ENCODE measurements around the gene GANAB. TPM values are rescaled to one million over a fixed set of nuclear protein-coding genes. Genes with fewer than 3 reads are reported as not detected.
"Not testable (repeated sequence)": the region's sequence is repeated elsewhere in the genome, so short reads cannot be mapped to it uniquely, and the experiment has no call there.

GANAB gene
- total RNA-seq: 100 to 1,000 TPM in 3 of 4 donors, 10 to 100 TPM in 1; 60.2 to 129 (median 120) TPM

DNA sequence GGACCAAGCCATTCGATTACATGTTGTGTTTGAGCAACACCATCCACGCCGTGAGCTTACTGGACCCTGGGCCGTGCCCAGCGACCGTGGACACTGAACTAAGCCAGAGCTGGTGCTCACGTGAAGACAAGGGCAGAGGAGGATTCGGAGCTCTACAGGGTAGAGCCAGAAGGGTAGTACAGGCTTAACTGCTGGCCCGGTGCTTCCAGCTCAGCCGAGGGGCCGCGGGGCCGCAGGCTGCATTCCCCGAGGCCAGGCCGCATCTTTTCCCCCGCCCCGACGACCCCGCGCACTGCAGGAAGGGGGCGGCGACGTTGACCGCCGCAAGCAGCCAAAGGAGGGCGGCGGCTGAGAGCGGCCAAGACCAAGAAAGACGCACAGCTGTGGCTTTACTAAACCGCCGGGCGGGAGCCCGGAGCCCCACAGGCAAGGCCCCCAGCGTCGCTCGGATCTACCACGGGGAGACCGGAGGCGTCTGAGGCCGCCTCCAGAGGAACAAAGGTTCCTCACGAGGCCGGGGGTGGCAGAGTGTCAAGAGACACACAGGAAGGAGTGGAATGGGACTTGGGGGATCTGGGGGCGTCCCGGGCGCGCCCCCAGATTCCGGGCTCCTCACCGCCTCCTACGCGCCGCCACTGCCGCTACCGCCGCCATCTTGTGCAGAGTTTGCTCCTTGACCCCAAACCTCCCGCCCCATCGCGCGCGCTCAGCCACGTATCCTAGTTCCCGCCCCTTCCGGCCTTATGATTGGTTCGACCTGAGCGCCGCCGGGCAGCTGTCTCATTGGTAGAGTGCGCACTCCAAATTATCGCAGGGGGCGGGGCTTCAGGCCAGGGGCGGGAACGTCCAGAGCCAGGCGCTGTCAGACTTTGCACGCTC, at the start of gene GANAB:
Gene GANAB (minus strand): TSS at position 668 of the 879 bp plus-strand sequence. CDS start 14 bp downstream, at position 654.
- in situ Hi-C loops (cut with MboI; ENCODE audit: low pct_ligation_motif_present in 1 of 4, low pct_unique_long_range_greater_than_20kb in 1 of 4, low sequenced_read_pairs in 3 of 4): no loop called here
- peaks cover 0 to 9% (median 3%) of the 10 kb centered on the region in 4 donors for H3K36me3 ChIP-seq

DNA sequence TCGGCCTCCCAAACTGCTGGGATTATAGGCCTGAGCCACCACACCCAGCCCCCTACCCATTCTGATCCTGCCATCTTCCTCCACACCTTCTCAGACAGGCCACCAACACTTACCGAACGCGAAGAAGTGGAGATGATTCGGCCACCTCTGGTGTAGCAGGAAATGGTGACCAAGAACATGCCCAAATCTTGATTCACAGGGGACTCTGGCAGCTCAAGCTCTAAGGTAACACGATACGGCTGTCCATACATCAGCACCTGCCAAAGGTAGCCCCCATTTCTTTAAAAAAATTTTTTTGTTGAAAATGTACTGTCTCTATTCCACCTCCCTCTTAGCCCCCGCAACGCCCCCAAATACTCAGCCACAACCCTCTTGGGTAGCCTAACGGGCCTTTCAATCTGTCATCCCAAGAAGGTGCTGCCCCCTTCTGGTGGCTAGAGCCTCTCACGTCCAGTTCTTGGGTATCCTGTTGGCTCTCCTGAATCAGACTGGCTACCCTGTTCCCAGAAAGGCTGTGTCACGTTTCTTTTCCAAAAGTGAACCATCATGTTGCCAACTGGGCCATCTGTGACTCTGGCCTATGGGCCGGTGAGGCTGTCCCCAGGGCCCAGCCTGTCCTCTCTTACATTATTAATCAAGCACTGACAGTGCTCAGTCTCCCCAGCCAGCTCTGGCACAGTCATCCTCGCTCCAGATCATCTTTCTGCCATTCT, 48.2 kb upstream of the GANAB start:
- in situ Hi-C loops (cut with MboI; ENCODE audit: low pct_ligation_motif_present in 1 of 4, low pct_unique_long_range_greater_than_20kb in 1 of 4, low sequenced_read_pairs in 3 of 4): loop anchor here in 3 of 4 donors (10.0 to 25.0 kb wide), 4 partner anchors 100 to 307 kb away; partner anchors contain the start of genes SCGB1A1 (in 1 of the 3) and TUT1 (in 1 of the 3)
- H3K27ac ChIP-seq: no peak overlapping the region
- no peak overlapping the region for H3K4me3 ChIP-seq
- DNase-seq: peak; percentile 85
- intact Hi-C loops (cut with DNase I; ENCODE audit: low total_unique reads): no loop called here
- peaks cover 0 to 23% (median 9%) of the 10 kb centered on the region in 4 donors for H3K36me3 ChIP-seq
- 48 to 50% methylated on average over 2 to 14 of the region's 14 CpGs for WGBS, 2 donors (ENCODE audit: low coverage in 1 of 2)
- peaks cover 0 to 7% (median 0%) of the 10 kb centered on the region in 4 donors for H3K4me1 ChIP-seq
- no peaks in the 10 kb centered on the region for H3K27me3 ChIP-seq
- H3K9me3 ChIP-seq: no peaks in the 10 kb centered on the region
- TF ChIP-seq POLR2A (IDR thresholded peaks at IDR 0.05): no peak
- TF ChIP-seq, protein P1, sequence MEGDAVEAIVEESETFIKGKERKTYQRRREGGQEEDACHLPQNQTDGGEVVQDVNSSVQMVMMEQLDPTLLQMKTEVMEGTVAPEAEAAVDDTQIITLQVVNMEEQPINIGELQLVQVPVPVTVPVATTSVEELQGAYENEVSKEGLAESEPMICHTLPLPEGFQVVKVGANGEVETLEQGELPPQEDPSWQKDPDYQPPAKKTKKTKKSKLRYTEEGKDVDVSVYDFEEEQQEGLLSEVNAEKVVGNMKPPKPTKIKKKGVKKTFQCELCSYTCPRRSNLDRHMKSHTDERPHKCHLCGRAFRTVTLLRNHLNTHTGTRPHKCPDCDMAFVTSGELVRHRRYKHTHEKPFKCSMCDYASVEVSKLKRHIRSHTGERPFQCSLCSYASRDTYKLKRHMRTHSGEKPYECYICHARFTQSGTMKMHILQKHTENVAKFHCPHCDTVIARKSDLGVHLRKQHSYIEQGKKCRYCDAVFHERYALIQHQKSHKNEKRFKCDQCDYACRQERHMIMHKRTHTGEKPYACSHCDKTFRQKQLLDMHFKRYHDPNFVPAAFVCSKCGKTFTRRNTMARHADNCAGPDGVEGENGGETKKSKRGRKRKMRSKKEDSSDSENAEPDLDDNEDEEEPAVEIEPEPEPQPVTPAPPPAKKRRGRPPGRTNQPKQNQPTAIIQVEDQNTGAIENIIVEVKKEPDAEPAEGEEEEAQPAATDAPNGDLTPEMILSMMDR (IDR thresholded peaks at IDR 0.05): peak; percentile 64 to 85 (median 83)
- TF ChIP-seq POLR2AphosphoS5 (IDR thresholded peaks at IDR 0.05): no peak
- no peak for TF ChIP-seq EP300 (IDR thresholded peaks at IDR 0.05; ENCODE audit: low read depth)

More for the DNA sequence above, at the start of gene GANAB:
- DNase-seq: peak; percentile 100
- Histone ChIP-seq H3K4me3 (peak within 1 kb of the TSS; percentile 81 to 99 (median 85)), H3K27ac (peak within 1 kb of the TSS; percentile 91 to 99 (median 94)), H3K9me3 (no peaks in the 10 kb centered on the region), H3K4me1 (peaks cover 12 to 25% (median 21%) of the 10 kb centered on the region in 4 donors), H3K27me3 (no peaks in the 10 kb centered on the region)
- intact Hi-C loops (cut with DNase I; ENCODE audit: low total_unique reads): no loop called here
- TF ChIP-seq POLR2AphosphoS5 (IDR thresholded peaks at IDR 0.05) (peak; percentile 94 to 95 (median 95)), EP300 (IDR thresholded peaks at IDR 0.05; ENCODE audit: low read depth) (no peak), POLR2A (IDR thresholded peaks at IDR 0.05) (peak; percentile 92)
- TF ChIP-seq, protein P1 (IDR thresholded peaks at IDR 0.05): peak in 2 of 5 experiments; percentile 14 to 21
- 0% methylated on average over 1 to 59 of the region's 73 CpGs for WGBS, 2 donors (ENCODE audit: low coverage in 1 of 2)

DNA sequence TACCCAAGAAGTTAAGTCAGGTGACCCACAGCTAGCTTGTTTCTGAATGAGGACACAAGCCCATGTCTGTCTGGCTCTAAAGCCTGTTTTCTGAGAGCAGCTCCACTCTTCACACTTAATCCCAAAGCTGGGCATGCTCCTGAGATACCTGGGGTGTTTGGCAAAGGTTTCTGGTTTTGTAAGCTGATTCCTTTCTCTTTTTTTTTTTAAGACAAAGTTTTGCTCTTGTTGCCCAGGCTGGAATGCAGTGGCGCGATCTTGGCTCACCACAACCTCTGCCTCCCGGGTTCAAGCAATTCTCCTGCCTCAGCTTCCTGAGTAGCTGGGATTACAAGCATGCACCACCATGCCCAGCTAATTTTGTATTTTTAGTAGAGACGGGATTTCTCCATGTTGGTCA, 47.2 kb upstream of the GANAB start:
- WGBS, 2 donors (ENCODE audit: low coverage in 1 of 2): 73 to 86% methylated on average over 4 of the region's 4 CpGs

DNA sequence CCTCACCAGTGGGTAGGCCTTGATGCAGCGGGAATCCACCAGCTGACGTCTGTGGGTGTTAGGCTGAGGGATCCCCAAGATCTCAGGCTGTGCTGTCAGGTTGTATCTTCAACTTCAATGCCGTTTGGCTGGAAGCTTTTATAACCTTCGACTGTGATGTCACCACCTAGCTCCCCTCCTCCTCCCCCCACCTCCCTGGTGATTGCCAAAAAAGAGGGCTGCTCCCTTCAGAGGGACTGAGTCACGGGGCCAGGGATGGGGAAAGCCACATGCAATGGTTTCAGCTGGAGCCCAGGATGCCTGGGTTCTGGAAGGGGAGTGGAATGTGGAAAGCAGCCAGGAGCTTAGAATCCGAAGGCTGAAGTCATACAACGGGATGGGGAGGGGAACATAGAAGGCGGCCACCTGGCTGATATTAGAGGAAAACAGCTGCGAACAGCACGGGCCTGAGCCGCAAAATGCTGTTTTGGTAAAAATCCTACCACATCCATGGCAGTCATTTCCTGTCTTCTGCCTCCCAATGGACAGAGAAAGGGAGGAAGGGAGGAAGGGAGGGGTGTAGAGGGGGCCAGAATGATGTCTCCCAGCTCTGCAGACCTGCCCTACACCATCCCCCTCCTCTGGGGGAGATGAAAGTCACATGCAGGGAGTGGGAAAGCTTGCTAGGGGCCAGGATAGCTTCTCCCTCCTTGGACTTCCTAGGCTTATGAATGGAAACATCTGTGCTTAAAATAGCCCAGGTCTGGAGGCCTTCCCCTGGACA, 43.2 kb upstream of the GANAB start, which contains the start of gene LRRN4CL:
Gene LRRN4CL (minus strand): TSS at position 110 of the 763 bp plus-strand sequence. CDS start 1,022 bp downstream, outside the sequence.
- intact Hi-C loops (cut with DNase I; ENCODE audit: low total_unique reads) (loop anchor here (10.0 kb wide), 1 partner anchor 295 kb away; no protein-coding TSS in a partner anchor), in situ Hi-C loops (cut with MboI; ENCODE audit: low pct_ligation_motif_present in 1 of 4, low pct_unique_long_range_greater_than_20kb in 1 of 4, low sequenced_read_pairs in 3 of 4) (loop anchor here in 3 of 4 donors (10.0 to 25.0 kb wide), 4 partner anchors 95 to 302 kb away; partner anchors contain the start of genes SCGB1A1 (in 1 of the 3) and TUT1 (in 1 of the 3))
- peak; percentile 67 for DNase-seq

More for the DNA sequence above, 47.2 kb upstream of the GANAB start:
- H3K4me3 ChIP-seq; H3K4me1 ChIP-seq; DNase-seq; H3K27ac ChIP-seq; intact Hi-C loops (cut with DNase I; ENCODE audit: low total_unique reads); H3K27me3 ChIP-seq; H3K9me3 ChIP-seq: not testable (repeated sequence)
- in situ Hi-C loops (cut with MboI; ENCODE audit: low pct_ligation_motif_present in 1 of 4, low pct_unique_long_range_greater_than_20kb in 1 of 4, low sequenced_read_pairs in 3 of 4): loop anchor here in 3 of 4 donors (10.0 to 25.0 kb wide), 4 partner anchors 99 to 306 kb away; partner anchors contain the start of genes SCGB1A1 (in 1 of the 3) and TUT1 (in 1 of the 3)
- peaks cover 0 to 23% (median 9%) of the 10 kb centered on the region in 4 donors for H3K36me3 ChIP-seq

More for the DNA sequence above, 43.2 kb upstream of the GANAB start, which contains the start of gene LRRN4CL:
- Histone ChIP-seq H3K4me3 (peak within 1 kb of the TSS in 3 of 4 donors; percentile 5 to 33 (median 12)), H3K9me3 (no peaks in the 10 kb centered on the region), H3K4me1 (peaks cover 0 to 12% (median 4%) of the 10 kb centered on the region in 4 donors), H3K27ac (peak within 1 kb of the TSS; percentile 41 to 85 (median 74)), H3K36me3 (peaks cover 0 to 23% (median 9%) of the 10 kb centered on the region in 4 donors), H3K27me3 (peaks cover 20% of the 10 kb centered on the region)
- TF ChIP-seq POLR2AphosphoS5 (IDR thresholded peaks at IDR 0.05): peak; percentile 27 to 62 (median 38)
- no peak for TF ChIP-seq EP300 (IDR thresholded peaks at IDR 0.05; ENCODE audit: low read depth)
- TF ChIP-seq POLR2A (IDR thresholded peaks at IDR 0.05): peak; percentile 29
- TF ChIP-seq, protein P1 (IDR thresholded peaks at IDR 0.05): no peak
- 27 to 50% methylated on average over 2 to 11 of the region's 11 CpGs for WGBS, 2 donors (ENCODE audit: low coverage in 1 of 2)
